Cerebellar nuclear complex (tissue), 1 donor: ENCODE data around the gene ITLN1.

Experiments
- DNase-seq, 2 experiments: peaks; one replicate each; lab custom pipeline; 2025; lab: John Stamatoyannopoulos, UW

Gene ITLN1

DNA sequence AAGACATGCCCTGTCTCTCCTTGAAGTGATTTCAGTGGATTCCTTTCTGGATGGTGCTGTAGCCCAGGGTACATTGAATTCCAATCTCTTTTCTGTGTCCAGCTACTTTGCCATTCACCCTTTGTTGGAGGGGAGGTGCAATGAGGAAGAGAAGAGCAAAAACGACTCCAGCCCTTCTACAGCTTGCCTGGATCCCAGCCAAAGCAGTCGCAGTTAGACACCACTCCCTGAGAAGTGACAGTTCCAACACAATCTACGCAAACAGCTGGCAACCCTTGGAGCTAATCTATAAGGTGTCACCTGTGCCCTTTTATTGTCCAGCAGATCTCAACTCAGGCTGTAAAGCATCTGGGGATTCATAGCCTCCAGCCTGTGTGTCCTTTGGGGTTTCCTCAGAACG, 26.9 kb downstream of the ITLN1 start:
- no peak for DNase-seq

DNA sequence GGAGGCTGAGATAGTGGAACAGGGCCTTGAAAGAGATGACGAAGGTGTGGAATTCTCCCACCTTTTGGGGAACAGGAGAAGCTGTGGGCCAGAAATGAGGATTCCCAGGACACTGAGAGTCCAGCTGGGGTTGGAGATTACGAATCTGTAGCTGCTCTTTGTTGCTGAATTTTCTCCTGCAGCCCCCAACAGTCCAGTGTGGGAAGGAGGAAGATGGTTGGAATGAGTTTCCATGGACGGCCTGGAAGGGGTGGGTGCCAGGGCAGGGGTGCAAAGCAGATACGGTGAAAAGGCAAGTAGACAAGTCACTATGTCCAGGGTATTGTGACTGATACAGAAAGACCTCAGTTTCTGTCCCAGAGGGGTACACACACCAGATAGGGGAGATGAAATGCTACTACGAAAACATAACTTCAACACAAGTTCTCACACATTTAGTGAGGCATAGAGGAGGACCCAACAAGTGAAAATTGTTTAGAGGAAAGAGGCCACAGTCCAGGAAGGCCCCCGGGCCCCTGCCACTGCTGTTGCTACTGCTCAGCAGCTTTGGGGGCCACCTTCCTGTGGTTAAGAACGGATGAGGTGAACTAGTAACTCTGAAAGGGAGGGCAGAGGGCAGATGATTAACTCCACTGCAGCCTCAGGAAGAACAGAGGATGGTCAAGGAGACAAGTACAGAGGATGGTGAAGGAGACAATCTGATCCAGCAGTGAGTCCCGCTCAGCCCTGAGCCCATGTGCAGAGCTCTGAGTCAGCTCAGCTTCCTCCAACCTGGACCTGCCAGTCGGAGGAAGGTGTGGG, 29.6 kb downstream of the ITLN1 start:
- DNase-seq, result no peak

DNA sequence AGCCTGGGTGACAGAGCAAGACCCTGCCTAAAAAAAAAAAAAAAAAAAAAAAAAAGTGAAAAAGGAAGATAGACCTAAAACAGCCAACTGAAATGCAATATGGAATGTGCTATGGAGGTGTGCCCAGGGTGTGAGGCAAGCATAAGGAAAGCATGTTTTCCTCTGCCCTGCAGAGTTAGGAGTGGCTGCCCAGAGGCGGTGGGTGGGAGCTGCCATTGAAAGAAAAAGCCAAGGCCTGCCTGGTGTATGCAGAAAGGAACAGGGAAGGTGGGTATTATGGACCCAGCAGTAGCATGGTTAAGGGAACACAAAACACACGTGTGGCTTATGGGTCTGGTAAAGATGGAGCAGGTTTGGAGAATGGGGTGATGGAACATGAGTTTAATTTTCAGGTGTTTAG, 31.2 kb downstream of the ITLN1 start:
- no peak for DNase-seq

DNA sequence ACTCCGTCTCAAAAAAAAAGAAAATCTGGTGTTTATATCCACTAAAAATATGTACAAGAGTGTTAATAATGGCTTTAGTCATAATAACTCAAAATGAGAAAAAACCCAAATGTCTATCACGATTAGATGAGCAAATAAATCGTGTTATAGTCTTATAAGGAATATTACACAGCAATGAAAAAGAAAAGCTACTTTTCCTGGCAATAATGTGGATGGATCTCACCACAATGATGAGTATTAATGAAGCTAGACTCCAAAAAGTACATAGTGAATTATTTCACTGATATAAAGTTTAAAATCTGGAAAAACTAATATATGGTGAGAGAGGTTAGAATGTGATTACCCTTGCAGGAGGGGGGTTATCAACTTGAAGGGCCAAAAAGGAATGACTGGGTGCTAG, 32.0 kb downstream of the ITLN1 start:
- DNase-seq, result no peak

DNA sequence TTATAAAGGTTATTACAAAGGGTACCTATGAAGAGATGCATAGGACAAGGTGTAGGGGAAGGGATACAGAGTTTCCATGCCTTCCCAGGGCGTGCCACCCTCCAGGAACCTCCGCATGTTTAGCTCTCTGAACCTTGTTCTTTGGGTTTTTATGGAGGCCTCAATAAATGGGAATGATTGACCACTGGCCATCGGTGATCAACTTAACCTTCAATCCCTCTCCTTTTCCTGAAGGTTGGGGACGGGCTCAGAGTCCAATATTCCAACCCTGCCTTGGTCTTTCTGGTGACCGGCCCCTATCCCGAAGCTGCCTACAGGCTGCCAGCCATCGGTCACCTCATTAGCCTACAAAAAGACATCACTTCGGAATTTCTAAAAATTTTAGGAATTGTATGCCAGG, 34.0 kb downstream of the ITLN1 start:
- no peak for DNase-seq

DNA sequence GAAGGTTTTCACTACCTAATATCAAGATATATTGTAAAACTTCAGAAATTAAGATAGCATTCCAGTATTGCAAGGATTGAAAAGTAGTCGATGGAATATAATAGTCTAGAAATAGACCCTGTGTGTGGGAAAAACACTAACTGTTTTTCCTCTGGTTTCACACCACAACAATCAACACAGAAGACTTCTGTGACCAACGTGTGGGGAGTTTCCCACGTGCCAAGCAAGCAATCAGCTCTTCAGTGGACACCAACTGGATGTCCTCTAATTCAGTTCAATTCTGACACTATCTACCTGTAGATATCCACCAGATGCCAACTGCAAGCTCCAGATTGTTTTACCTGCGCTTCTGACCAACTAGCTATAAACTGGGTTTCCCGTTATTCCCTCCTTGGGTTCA, 34.4 kb downstream of the ITLN1 start:
- DNase-seq, result no peak

DNA sequence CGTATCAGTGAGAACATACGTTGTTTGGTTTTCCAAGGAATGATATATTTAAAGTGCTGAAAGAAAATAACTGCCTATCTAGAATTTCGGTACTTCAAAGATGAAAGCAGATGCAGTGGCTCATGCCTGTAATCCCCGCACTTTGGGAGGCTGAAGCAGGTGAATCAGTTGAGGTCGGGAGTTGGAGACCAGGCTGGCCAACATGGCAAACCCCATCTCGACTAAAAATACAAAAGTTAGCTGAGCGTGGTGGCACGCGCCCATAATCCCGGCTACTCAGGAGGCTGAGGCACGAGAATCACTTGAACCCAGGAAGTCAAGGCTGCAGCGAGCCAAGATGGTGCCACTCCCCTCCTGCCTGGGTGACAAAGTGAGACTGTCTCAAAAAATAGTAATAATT, 38.7 kb downstream of the ITLN1 start:
- DNase-seq, result no peak

DNA sequence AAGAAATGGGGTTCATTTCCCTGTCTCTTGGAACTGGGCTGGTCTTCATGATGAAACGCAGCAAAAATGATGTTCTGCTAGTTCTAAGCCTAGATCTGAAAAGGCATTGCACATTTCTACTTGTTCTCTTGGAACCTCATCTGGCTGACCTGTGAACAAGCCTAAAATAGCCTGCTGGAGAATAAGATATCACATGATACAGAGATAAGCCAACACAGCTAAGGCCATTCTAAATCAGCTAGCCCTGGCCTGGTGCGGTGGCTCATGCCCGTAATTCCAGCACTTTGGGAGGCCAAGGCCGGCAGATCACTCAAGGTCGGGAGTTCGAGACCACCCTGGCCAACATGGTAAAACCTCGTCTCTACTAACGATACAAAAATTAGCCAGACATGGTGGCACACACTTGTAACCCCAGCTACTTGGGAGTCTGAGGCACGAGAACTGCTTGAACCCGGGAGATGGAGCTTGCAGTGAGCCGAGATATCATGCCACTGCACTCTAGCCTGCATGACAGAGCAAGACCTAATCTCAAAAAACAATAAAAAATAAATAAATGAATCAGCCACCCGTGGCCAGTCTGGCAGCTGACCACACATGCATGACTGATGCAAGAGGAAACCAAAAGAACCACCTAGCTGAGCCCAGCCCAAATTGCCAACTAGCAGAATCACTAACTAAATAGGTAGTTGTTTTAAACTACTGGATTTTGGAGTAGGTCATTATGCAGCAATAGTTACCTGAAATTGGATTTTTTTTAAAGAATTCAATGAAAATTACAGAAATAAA, 40.3 kb downstream of the ITLN1 start:
- DNase-seq, result no peak

DNA sequence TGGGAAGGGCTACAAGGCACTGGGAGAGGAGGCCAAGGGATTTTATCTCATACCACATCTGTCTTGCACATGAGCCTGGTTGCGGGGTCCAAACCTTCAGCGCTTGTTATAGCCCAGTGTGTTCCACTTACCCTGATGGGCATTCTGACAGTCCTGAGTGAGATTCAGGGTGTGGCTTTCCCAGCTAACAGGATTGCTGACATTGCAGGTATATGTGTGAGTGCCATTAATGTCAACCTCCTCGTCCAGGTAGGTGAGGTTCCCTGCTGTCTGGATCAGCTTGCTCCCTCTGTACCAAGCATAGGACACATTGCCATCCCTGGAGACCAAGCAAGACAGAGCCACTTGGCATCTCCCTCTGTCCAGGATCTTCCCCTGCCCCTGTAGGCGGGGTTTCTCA, 43.9 kb downstream of the ITLN1 start:
- DNase-seq, result no peak

DNA sequence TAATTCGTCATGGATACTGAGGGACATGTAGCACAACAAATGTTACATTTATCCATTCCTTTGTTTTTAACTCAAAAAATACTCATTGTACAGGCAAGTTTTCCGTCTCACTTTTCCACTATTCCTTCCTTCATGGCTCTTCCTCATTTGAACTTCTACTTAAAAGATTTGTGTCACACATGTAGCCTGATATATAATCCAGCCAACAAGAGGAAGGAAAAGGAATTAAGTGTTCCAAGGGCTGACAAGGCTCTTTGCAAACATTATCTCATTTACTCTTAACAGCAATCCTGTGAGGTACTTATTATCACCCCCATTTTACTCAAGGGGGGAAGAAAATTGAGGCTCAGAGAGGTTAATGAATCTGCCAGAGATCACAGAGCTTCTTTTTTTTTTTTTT, 45.2 kb downstream of the ITLN1 start:
- DNase-seq, result no peak

DNA sequence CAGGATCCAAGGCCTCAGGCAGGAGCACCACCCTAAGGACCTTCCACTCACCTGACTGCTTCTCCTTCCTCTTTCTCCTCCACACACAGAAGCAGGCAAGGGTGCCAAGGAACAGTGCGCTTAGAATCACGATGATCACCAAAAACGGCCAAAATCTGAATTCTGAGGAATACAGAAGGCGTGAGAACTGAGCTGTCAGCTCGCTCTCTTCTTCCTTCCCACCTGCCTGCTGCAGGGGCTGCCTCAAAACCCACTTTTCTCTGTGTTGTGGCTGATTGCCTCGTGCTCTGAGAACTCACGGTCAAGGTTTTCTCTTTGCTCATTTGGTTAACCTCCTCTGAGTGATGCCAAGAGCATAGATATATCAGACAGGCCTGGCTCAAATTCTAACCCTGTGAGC, 46.1 kb downstream of the ITLN1 start:
- DNase-seq, result no peak

DNA sequence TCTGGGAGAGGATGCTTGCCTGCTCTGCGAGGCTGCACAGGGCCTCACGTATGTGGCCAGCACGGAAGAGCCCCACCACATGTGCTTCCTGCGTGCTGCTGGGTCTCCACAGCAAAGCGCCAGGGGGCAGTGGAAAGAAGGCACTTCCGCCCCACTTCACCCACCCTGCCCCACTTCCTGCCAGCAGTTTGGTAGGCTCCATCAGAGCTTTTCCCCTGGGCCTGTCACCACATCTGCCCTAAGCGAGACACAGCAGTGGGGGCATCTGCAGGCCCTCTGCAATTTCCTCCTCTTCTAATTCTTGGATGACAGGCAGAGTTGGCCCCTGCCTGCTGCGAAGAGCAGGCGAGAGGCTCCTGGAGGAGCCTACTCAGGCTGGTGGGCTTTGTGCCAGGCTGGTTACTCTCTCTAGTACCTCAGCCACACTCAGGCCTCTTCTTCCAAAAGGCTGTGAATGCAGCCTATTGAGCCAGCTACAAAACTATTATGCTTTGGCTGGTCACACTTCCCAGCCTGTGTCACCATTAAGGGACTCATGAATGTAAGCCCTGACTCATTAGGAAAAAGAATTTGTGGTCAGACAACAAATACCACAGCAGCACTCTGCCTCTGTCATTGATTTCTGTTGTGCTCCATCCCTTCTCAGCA, 47.3 kb downstream of the ITLN1 start:
- DNase-seq, result no peak

DNA sequence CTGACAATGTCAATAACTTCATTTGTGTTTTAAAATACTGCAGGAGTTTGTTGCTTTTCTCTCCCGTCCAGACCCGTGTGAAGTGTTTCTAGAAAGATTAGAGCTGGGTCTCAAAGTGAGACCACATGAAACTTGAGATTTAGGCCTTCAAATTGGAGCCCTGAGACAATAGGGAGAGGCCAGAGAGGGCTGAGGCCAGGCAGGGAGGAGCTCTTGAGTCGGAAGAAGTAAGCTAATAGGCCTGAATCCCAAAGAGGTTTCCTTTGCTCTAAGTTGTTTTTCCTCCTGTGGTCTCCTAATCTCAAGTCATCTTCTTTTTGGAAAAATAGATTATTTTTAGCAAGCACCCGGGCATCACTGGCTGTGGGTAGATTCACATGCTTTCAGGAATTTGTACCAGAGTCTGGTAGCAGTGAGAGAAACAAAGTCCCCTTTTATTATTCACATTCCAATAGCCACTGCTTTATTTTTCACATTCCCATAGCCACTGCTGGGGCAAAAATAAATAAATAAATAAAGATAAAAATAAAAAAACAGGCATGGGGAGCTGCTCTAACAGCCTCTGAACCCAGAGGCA, 47.9 kb downstream of the ITLN1 start:
- DNase-seq, result no peak

DNA sequence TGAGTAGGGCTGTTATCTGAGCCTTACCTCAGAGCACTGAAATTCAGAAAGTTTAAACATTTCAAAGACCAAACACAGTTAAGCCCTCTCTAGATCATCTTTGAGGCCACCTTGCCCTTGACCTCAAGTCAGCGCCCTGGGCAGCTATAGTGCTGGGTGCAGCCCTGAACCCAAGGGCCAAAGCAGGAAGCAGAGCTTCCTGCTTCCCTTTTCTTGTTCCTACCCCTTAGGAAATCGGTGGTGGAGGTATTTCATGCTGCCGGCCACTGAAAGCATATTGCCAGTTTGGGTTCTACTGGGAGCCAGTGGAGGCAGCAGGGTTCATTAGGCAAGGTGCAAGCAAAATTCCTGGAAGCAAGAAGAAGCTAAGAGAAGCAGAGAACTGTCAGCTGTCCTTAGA, 48.4 kb downstream of the ITLN1 start:
- no peak for DNase-seq

DNA sequence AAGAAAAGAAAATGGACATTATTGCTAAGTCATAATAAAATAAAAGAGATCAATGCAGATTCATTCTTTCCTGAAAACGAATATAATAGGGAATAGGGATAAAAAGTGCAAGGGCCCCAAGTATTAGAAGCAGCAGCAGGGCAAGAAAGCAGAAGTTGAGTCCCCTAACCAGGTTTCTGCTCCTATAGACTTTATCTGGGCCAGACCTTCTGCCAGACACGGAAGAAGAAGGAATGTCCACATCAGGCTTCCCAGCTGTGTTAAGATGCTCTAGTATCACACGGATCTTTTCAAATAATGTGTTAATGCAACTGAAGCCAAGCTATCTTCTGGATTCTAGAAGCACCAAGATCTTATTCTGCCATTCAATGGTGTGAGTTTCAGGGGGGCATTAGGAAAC, 49.2 kb downstream of the ITLN1 start:
- DNase-seq, result no peak

DNA sequence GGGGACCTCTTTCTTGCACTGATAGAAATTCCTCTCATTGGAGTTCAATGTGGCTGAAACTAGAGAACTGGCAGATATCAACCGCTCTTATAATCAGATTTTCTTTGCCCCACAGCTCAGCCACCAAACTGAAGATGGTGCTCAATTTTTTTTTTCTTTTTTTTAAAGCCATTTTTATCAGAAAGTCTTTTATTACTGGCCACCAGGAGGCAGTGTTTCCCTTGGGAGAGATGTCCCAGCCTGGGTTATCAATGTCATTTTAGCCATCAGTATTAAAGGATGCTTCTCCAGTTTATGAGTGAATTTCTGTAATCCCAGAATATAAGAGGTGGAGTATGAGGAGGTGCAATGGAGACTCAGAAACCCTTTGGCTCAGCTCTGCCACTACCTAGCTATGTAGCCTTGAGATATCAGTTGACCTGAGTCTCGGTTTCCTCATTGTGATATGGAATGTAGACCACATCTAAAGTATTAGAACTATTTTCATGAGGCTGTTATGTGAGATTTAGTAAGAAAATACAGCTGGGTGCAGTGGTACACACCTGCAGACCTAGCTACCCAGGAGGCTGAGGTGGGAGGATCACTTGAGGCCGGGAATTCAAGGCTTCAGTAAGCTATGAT, 49.9 kb downstream of the ITLN1 start:
- DNase-seq, result no peak

DNA sequence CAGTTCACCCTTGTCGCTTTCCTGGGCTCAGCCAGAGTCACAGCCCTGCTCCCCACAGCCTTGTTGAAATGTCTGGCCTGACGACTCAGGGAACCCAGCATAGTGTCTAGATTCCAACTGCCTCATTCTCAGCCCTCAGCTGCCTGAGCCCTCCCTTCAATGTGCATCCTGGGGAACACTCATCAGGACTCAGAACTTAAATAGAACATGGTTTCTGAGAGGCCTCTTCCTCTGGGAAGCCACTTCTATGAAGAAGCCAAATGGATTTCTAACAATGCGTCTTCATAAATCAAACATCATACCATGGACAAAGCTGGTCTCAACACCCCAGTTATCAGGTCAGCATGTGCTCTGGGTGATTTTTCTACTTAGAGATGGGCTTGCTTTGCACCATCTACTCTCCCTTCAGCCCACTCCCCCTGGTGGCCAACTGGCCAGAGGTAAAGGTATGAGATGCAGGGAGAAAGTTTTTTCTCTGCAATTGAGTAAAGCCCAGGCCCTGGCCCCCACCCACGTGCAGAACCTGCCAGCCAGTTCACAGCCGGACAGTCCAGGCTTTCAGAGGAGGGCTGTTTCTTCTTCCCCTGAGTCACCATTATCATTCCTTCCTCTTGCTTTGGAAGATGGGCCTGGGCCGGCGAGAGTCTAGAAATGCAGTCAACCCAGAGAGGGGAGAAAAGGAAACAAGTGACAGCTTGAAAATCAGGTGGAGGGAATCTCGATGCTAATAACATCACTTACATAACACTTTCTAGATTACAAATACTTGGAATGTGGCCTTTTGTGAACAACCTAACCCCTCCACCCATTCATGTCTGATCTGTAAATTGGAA, 54.4 kb downstream of the ITLN1 start:
- DNase-seq, result no peak

DNA sequence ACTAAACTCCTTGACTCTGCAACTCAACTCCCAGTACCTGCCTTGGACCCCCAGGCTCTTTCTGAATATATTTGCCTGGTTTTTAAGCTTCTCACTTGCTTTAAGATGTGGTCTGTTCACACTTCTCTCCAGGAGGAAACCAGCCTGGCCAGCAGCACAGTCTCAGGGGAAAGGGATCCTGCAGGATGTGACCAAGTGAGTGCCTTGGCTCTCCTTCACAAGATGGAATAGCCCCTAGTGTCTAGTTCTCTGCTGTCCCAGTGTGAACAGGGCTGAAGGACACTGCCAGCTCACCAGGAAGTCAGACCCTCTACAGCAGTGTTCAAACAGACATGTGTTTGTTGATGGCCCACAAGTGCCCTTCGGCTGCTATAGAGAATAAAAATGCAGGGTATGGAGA, 55.2 kb downstream of the ITLN1 start:
- DNase-seq, result no peak

DNA sequence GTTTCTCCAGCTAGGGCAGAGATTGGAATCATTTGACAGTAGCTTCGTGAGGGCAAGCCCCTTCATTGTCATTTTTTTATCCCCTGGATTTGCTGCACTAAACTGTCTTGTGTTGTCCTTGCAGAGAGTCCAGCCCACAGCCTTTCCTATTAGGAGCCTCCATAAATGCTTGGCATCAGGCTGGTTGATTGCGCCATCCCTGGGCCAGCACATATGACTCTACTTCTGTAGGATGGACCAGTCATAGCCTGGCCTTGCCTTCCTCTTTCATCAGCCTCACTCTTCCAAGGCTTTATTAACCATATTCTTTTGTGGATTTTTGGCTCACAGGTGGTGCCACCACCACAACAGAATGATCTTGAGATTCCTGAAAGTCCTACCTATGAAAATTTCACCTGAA, 57.6 kb downstream of the ITLN1 start:
- no peak for DNase-seq

DNA sequence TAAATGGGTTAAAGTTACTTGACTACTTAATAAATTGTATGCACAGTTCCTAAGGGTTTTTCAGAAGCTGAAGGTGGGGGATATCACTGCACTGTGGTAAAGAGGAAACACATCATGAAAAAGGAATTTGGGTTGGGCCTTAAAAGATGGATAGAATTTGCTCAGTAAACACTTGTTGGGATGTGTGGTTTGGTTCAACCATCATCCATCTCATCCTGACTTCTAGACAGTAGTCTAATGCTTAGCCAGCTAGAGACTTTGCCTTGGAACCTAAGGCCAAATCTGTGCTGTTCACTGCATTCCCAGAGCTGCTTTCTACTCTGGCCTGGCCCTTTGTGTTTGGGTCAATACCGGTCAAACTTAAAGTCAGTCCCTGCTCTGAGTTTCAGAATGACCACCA, 58.4 kb downstream of the ITLN1 start:
- no peak for DNase-seq
